ENCODE results near the gene BBS9.

BBS9 gene

GRCh38 chr7:33128631-33128989 is 754 bp upstream of the BBS9 start:
- no peak for DNase-seq

- DNase-seq: no peak
These were observed 416 bp downstream of the BBS9 start for GRCh38 chr7:33129806-33130153.

- DNase-seq: no peak
These were observed 820 bp downstream of the BBS9 start for GRCh38 chr7:33130184-33130583.

GRCh38 chr7:33137103-33137502 is 7.7 kb downstream of the BBS9 start:
- no peak for DNase-seq

GRCh38 chr7:33142585-33142984 is 13.2 kb downstream of the BBS9 start:
- no peak for DNase-seq

- no peak for DNase-seq
These were observed 14.8 kb downstream of the BBS9 start for GRCh38 chr7:33143996-33144718.

GRCh38 chr7:33145156-33145555 is 15.8 kb downstream of the BBS9 start:
- DNase-seq: no peak

GRCh38 chr7:33152087-33152486 is 22.7 kb downstream of the BBS9 start:
- no peak for DNase-seq

GRCh38 chr7:33155811-33156210 is 26.4 kb downstream of the BBS9 start:
- DNase-seq: no peak

GRCh38 chr7:33156441-33156840 is 27.1 kb downstream of the BBS9 start:
- no peak for DNase-seq

GRCh38 chr7:33157311-33157710 is 27.9 kb downstream of the BBS9 start:
- no peak for DNase-seq

- no peak for DNase-seq
These were observed 28.4 kb downstream of the BBS9 start for GRCh38 chr7:33157781-33158180.

- DNase-seq: no peak
These were observed 48.5 kb downstream of the BBS9 start for GRCh38 chr7:33177876-33178275.

- DNase-seq: no peak
These were observed 50.2 kb downstream of the BBS9 start for GRCh38 chr7:33179519-33179918.

- DNase-seq: no peak
These were observed 54.1 kb downstream of the BBS9 start for GRCh38 chr7:33183504-33183903.

GRCh38 chr7:33184828-33185227 is 55.5 kb downstream of the BBS9 start:
- no peak for DNase-seq

- DNase-seq: no peak
These were observed 56.4 kb downstream of the BBS9 start for GRCh38 chr7:33185786-33186185.

GRCh38 chr7:33186192-33186591 is 56.8 kb downstream of the BBS9 start:
- no peak for DNase-seq

GRCh38 chr7:33190688-33191304 is 61.4 kb downstream of the BBS9 start:
- no peak for DNase-seq

- no peak for DNase-seq
These were observed 62.0 kb downstream of the BBS9 start for GRCh38 chr7:33191340-33191739.

- DNase-seq: no peak
These were observed 63.4 kb downstream of the BBS9 start for GRCh38 chr7:33192695-33193291.

- DNase-seq: no peak
These were observed 64.0 kb downstream of the BBS9 start for GRCh38 chr7:33193308-33193864.

- DNase-seq: no peak
These were observed 65.9 kb downstream of the BBS9 start for GRCh38 chr7:33195264-33195663.

GRCh38 chr7:33196221-33196620 is 66.9 kb downstream of the BBS9 start:
- no peak for DNase-seq

All from activated CD4-positive, CD25-positive, alpha-beta regulatory T cell treated with anti-CD3 and anti-CD28 coated beads, Interleukin-2, amount 50 U/mL, for 72 hours (primary cell).